ENCODE measurements around the gene ANKRD12.

GRCh38 chr18:9321017-9321452 is 184.5 kb downstream of the ANKRD12 start:
- TF ChIP-seq EP300 (IDR thresholded peaks at IDR 0.05) (no peak), CTCF (IDR thresholded peaks at IDR 0.05) (no peak)

All from tibial nerve (tissue), 4 donors.